GM19035 (cell line): ENCODE measurements around the gene EVL.

Source experiments
- ATAC-seq: cut with Tn5 transposase; IDR thresholded peaks from one replicate; pipeline ENCODE4 v1.9.1; 2021; ENCODE audit not compliant: unreplicated experiment

The EVL gene

DNA sequence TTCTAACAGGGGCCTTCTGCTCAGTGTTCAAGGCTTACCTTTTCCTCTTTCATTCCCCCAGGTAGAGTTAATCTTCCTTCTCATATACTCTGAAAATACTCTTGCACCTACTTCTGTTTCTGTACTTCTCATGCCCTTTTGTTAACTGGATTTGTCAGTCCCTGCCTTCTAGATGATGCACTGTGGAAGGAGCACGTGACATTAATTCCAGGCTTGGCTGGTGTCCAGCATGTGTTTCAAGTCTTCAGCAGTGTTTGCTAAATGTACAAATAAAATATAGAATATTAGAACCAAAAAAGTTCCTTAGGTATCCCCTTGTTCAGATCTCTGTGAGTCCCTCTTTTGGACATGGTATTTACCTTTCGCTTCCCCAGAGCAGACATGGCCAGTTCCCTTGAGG is 27.9 kb upstream of the EVL start:
- ATAC-seq = no peak

- ATAC-seq = no peak
These were observed 27.2 kb upstream of the EVL start for GRCh38 chr14:100038065-100038464.

DNA sequence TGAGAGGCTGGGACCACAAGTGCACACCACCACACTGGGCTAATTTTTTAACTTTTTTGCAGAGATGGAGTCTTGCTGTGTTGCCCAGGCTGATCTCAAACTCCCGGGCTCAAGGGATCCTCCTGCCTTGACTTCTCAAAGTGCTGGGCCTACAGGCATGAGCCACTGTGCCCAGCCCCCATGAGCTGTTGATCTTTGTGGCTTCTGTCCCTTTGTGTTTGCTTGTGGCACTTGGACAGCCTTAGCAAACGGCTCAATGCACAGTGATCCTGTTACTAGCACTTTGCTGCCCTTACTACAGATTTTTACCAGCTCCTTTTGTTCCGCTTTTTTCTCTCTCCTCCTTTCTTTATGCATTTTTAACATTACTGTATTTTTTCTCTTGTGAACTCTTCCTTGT is 25.3 kb upstream of the EVL start:
- no peak for ATAC-seq

DNA sequence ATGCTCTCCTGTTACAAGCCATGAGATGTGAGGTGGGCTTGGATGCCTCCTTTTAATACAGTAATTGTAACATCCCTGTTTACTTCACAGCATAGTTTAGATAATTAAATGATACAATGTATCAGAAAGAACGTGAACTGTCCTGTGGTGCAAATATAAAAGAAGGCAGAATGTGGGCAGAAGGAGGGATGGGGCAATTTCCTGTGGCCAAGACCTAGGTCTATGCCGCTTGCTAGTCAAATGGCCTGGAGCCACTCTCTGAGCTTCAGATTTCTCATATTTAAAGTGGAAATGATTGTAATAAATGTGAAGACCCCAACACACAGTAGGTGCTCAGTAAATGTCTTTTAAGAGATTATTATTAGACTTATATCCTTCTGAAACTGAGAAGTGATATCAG is 24.0 kb upstream of the EVL start:
- ATAC-seq = no peak

DNA sequence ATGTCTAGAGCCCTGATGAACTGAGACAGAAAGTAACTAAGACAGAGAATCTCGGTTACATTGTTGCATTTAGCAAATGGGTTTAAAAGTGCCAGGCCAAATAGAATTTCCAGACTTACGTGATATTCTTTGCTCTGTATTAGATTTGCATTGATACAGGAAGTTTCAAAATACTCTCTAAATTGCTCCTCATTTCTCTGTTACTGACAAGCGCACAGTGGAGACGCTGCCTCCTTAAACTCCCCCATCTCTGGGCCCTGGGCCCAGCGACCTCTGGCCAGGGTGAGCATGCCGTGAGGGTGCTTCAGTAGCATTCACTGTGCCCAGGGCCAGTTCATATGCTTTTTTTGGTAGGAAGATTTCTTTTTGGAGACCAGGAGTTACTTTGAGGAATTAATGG is 22.9 kb upstream of the EVL start:
- ATAC-seq = no peak

GRCh38 chr14:100045642-100046344 is 19.4 kb upstream of the EVL start:
- no peak for ATAC-seq

- no peak for ATAC-seq
These were observed 17.6 kb upstream of the EVL start for GRCh38 chr14:100047600-100047999.

GRCh38 chr14:100048786-100049185 is 16.4 kb upstream of the EVL start:
- no peak for ATAC-seq

DNA sequence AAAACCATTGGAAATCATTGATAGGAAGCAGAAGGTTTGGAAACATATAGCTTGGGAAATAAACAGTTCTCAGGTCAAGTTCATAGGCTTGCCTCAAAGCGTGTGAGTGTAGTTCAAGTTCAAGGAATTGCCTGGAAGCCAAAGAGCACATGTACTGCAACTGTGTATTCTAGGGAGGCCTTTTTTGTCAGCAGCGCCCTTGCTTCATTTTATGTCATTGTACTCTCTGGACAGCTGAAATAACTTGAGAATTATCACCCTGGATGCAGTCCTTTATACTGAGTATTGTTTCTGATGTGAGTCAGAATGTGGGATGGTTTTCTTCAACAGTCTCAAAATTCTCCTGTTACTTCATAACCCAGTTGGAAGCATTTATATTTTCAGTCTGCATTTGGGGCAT is 16.0 kb upstream of the EVL start:
- ATAC-seq = no peak

- ATAC-seq = no peak
These were observed 14.1 kb upstream of the EVL start for GRCh38 chr14:100051103-100051502.

DNA sequence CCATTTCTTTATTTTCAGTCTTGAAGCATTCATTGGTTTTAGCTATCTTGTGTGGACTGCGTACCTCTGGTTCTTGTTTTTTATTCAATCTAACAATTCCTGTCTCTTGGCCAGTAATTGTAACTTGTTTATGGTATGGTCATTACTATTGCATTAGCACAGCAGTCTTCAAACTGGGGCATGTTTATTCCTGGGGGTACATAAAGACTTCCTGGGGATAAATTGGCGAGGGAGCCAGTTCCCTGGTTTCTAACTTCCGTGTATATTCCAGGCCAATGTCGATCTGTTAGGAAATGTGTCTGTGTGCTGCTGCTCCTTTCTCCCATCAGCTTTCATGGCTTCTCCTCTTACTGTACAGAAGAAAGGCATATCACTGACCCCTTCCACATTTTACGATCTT is 13.7 kb upstream of the EVL start:
- ATAC-seq = no peak

GRCh38 chr14:100052819-100053218 is 12.4 kb upstream of the EVL start:
- no peak for ATAC-seq

DNA sequence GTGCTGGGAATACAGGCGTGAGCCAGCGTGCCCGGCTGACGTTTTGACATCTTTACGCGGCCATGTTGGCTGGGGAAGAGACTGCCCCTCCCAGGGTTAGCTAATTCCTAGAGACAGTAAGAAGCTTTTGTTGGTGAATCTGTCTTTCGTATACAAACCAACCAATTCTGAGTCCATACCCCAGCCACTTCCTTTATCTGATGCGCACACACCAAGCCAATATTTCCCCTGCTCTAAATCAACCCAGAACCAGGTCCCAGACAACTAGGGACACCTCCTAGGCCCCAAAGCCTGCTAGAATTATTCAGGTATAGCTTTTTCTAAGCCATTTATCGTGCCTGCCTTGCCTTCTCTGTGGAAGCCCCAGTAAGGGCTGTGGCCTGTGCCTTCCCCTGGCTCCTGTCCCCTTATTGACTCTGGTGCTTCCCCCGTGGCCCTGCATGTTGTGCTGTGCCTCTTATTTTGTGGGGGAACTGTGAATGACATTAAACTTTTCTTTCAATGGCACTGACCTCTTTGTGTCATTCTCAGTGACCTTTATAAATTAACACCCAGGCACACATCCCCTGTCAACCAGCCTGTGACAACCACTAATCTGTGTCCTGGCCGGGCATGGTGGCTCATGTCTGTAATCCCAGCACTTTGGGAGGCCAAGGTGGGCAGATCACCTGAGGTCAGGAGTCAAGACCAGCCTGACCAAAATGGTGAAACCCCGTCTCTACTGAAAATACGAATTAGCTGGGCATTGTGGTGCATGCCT is 10.7 kb upstream of the EVL start:
- ATAC-seq = no peak

DNA sequence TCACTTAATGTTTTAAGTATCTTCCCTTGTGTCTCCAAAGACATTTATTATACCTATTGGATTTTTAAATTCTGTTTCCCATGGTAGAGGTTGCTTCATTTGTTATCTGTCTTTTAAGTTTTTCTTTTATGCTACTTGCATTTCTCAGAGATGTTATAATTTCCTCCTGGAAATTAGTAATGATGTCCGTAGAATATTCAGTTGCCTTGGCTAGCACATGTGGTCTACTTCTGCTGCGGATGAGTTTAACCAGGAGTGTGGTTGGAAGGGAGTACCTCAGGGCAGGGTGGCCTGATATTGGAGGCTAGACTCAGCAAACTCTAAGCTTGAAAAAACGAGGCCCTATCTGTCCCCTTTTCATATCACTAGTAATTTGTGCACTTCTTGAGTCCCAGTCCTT is 8.8 kb upstream of the EVL start:
- ATAC-seq = no peak

DNA sequence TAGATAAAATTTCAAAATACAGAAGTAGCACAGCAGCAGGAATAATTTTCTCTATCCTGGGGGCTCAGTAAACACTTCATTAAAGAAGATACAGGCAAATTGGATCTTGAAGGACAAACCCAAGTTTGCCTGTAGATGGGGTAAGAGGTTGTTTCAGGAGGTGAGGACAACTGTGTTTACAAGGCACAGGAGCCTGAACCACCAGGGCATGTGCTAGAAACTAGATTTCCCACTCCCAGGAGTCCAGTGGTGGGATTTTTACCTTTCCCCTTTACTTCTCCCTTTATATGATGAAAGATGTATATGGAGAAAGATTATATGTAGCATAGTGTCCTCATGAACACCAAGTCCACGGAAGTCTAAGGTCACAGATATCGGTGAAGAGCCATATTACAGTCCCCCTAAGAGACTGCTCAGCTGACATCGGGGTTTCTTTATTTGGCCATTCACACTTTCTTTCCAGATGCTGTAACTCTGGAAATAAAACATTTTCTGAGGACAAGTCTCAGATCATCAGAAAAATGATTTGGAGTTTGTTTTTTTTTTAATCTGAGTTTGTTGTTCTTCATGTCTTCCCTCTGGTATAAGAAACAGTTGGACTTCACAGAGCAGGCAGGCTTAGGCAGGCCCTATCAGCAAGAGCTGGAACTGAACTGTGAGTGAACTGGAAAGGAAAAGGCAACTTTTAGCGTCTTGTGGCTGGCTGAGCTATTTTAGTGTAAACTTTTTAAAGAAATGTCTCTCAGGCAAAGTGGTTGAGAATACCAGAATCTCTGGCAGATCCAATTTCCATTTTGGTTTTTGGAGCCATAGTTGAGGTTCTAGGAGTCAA is 8.0 kb upstream of the EVL start:
- ATAC-seq = no peak

DNA sequence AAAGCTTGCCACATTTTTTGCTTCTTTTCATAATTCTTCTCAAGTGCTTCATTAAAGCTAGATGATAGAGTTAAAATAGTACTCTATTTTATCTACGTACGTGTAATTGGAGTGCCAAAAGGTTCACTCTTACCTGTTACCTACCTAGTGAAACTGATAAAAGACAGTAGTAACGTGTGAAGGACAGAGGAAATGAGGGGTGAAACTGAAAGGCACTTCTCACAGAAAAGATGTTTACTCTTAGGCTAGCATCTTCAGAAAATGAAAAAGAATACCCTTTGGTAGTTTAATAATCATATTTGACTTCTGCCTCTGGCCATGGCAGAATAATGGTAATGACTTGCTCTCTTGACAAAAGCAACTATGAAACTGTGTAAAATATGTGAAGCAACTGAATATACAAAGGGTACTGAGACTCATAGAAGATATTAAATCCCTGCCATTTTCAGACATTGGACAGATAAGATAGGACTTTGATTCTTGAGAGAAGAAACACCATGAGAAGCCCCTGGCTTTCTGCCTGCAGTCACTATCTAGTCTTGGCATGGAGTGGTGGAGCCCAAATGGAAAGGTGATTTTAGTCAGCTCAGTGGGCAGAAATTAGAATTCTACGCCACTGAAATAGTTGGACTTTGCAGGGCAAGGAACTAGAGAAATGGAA is 6.3 kb upstream of the EVL start:
- peak; percentile 68 for ATAC-seq

DNA sequence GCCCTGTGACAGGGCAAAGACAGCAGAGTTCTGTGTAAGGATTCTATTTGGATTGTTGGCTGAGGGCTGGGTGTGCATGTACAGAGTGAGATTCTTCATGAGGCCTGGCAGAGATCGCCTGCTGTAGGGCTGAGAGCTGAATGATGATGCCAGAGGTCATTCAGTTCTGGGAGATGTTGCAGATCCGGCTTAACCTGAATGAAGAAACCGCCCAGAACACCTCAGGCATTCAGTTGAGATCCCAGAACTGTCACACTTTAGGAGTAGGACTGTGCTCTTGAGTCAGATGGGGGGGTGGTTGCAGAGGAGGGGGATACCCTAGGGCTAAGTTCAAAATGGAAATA is 5.8 kb upstream of the EVL start:
- no peak for ATAC-seq

GRCh38 chr14:100060760-100061159 is 4.5 kb upstream of the EVL start:
- no peak for ATAC-seq

GRCh38 chr14:100062590-100062989 is 2.6 kb upstream of the EVL start:
- no peak for ATAC-seq

DNA sequence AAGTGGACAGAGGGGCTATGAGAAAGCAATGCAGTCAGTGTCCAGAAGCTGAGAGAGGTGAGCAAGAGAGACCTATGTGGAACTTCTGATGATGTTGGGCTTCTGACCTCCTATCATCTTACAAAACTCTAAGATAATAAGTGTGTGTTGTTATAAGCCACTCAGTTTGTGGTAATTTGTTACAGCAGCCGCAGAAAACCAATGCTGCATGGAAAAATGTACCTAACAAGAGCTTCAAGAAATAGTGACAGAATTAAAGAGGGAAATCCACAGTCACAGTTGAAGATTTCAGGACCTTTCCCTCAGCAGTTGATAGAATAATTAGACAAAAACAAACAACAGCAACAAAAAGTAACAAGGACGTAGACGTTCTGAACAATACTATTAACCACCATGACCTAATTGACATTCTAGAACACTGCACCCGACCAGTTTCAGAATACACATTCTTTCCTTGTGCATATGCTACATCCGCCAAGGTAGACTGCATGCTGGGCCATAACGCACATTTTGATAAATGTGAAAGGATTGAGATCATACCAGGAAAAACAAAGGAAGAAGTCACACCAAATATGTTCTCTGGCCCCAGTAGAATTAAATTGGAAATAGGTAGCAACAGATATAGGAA is 1.8 kb upstream of the EVL start:
- ATAC-seq = no peak
